A673 (cell line): ENCODE measurements around the gene PELI2. TPM values are rescaled to one million over a fixed set of nuclear protein-coding genes. Genes with fewer than 3 reads are reported as not detected.

Experiments
- BruUV-seq: library from RNA; stranded (reverse); fragments of 400-500 nt; replicated peaks from 2 replicates; lab custom pipeline; 2021; lab: Mats Ljungman, UMichigan
- CTCF ChIA-PET: fragments of 300-600 bp; sonication (Branson Sonifier 250); formaldehyde crosslinking; loops from one replicate; lab custom pipeline; 2022; ENCODE audit warnings: antibody characterized with exemption; lab: Charles Lee
- POLR2A ChIA-PET: fragments of 300-600 bp; sonication (Branson Sonifier 250); formaldehyde crosslinking; loops from one replicate; lab custom pipeline; 2022; ENCODE audit warnings: antibody characterized with exemption; ENCODE audit not compliant: low non-redundant PET; lab: Charles Lee
- DNase-seq: peaks from one replicate; pipeline ENCODE4 v3.0.0-alpha.2; 2015; ENCODE audit warnings: low spot score
- H3K27ac ChIP-seq: fragments of 200-600 bp; sonication (generic); 2 replicates; pipeline ENCODE4 v1.5.1; 2016; ENCODE audit warnings: mixed run types, low read depth, mild to moderate bottlenecking, mixed read lengths, antibody characterized with exemption, low read length; ENCODE audit not compliant: poor library complexity, severe bottlenecking
- H3K27me3 ChIP-seq: fragments of 200-600 bp; sonication (generic); replicated peaks from 2 replicates; pipeline ENCODE4 v1.6.1; 2017; ENCODE audit warnings: mixed run types, low read depth, mild to moderate bottlenecking, mixed read lengths, antibody characterized with exemption, low read length; ENCODE audit not compliant: insufficient read depth, poor library complexity
- H3K36me3 ChIP-seq: fragments of 200-600 bp; sonication (generic); 2 replicates; pipeline ENCODE4 v1.6.1; 2016; ENCODE audit warnings: mixed run types, mild to moderate bottlenecking, mixed read lengths, antibody characterized with exemption, low read length; ENCODE audit not compliant: insufficient read depth, poor library complexity, severe bottlenecking
- H3K4me1 ChIP-seq: fragments of 200-600 bp; sonication (generic); 2 replicates; pipeline ENCODE4 v1.6.1; 2017; ENCODE audit warnings: mixed run types, mild to moderate bottlenecking, mixed read lengths, antibody characterized with exemption, low read length; ENCODE audit not compliant: insufficient read depth, poor library complexity, severe bottlenecking
- H3K4me3 ChIP-seq: fragments of 200-600 bp; sonication (generic); 2 replicates; pipeline ENCODE4 v1.5.1; 2016; ENCODE audit warnings: low read depth, mixed run types, mild to moderate bottlenecking, mixed read lengths, low read length; ENCODE audit not compliant: poor library complexity, severe bottlenecking
- H3K9me3 ChIP-seq: fragments of 200-600 bp; sonication (generic); 2 replicates; pipeline ENCODE4 v1.6.1; 2016; ENCODE audit warnings: mixed run types, low read depth, mild to moderate bottlenecking, mixed read lengths, antibody characterized with exemption, low read length; ENCODE audit not compliant: poor library complexity, severe bottlenecking
- EZH2 ChIP-seq: fragments of 200-600 bp; sonication (generic); IDR thresholded peaks from 2 replicates; pipeline ENCODE4 v1.6.1; 2017; ENCODE audit warnings: borderline replicate concordance, low read depth, mild to moderate bottlenecking, mixed read lengths, antibody characterized with exemption, low read length; ENCODE audit not compliant: poor library complexity, severe bottlenecking
- intact Hi-C: fragments of 100-400 bp; cut with micrococcal nuclease; formaldehyde crosslinking; loops from one replicate; pipeline ENCODE4 v1.10.0; 2022; ENCODE audit not compliant: unreplicated experiment
- total RNA-seq: library from RNA; stranded (reverse); gene quantifications from 2 replicates; pipeline ENCODE4 v1.2.3, GENCODE V29; 2021
- TF ChIP-seq, protein P1 (sequence below): fragments of 300-800, 200-600 bp; sonication (generic); conservative IDR thresholded peaks from 2 replicates; pipeline ENCODE4 v1.5.1; 2017; ENCODE audit warnings: low read depth, mild to moderate bottlenecking, antibody characterized with exemption, low read length, moderate library complexity, mixed read lengths

The PELI2 gene
- total RNA-seq, 1 experiment from 2014 or later = 5.5 TPM

DNA sequence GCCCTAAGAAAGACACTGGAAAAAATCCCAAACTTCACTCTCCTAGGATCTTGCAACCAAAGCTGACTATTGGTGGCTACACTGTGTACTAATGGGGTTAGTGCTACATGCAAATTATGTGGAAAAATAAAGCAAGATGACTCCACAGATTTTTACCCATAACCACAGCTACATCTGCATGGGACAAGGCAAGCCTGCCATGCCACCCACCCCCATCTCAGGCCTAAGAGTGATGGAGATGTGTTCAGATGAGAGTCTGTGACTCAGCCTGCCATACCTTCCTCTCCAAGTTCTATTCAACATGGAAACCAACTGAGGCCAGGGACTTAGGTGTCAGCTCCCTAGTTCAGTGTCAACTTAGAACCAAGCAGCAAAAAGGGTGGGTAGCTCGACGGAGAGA lies 206.2 kb downstream of the PELI2 start:
- ChIA-PET CTCF (no interaction called here), POLR2A (no interaction called here)
- intact Hi-C loops = no loop called here
- Histone ChIP-seq H3K4me1 (peaks cover 3% of the 10 kb centered on the region), H3K4me3 (no peak overlapping the region), H3K27me3 (no peaks in the 10 kb centered on the region), H3K27ac (no peak overlapping the region), H3K36me3 (no peaks in the 10 kb centered on the region), H3K9me3 (no peaks in the 10 kb centered on the region)
- TF ChIP-seq EZH2 = no peak
- no peak for DNase-seq
- BruUV-seq = no TSS peak

DNA sequence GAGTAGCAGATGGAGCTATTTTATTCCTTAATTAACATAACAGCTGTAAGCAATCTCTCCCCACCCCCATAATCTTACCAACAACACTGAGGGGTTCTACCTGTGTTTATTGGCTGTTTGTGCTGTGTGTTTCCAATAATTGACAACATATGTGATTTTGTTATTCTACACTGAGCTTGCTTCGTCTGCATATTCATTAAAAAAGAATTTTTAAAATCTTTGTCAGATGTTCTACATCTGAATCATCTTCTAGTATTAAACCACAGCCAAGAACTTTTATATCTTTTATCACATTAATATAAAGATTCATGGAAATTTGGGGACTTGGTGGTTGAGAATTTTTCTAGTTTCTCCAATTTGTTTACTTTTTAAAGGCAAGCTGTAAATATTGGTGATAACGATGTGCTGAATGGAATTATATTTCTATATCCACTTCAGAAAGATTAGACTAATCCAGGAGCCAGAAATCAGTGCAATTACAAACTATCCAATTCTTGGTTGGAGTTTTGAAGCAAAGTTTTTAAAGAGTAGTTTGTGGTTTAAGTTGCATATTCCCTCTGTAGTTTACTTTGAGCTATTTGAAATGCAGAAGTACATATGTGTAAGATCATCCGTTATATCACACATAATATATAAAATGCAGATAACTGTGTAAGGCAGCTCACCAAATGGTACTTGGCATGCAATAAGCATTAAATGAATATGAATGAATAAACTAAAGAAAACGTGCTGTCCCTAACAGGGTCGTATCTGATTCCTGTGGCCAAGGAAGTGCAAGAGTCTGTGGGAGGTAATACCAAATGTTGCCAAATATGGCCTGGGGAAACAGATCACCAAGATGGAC lies 206.9 kb downstream of the PELI2 start:
- intact Hi-C loops = no loop called here
- no peak overlapping the region for H3K4me3 ChIP-seq
- H3K9me3 ChIP-seq = no peaks in the 10 kb centered on the region
- ChIA-PET POLR2A (no interaction called here), CTCF (no interaction called here)
- no peak overlapping the region for H3K27ac ChIP-seq
- BruUV-seq = no TSS peak
- H3K36me3 ChIP-seq = no peaks in the 10 kb centered on the region
- peaks cover 3% of the 10 kb centered on the region for H3K4me1 ChIP-seq
- TF ChIP-seq, protein P1, sequence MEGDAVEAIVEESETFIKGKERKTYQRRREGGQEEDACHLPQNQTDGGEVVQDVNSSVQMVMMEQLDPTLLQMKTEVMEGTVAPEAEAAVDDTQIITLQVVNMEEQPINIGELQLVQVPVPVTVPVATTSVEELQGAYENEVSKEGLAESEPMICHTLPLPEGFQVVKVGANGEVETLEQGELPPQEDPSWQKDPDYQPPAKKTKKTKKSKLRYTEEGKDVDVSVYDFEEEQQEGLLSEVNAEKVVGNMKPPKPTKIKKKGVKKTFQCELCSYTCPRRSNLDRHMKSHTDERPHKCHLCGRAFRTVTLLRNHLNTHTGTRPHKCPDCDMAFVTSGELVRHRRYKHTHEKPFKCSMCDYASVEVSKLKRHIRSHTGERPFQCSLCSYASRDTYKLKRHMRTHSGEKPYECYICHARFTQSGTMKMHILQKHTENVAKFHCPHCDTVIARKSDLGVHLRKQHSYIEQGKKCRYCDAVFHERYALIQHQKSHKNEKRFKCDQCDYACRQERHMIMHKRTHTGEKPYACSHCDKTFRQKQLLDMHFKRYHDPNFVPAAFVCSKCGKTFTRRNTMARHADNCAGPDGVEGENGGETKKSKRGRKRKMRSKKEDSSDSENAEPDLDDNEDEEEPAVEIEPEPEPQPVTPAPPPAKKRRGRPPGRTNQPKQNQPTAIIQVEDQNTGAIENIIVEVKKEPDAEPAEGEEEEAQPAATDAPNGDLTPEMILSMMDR = no peak
- TF ChIP-seq EZH2 = no peak
- no peaks in the 10 kb centered on the region for H3K27me3 ChIP-seq
- DNase-seq = no peak

DNA sequence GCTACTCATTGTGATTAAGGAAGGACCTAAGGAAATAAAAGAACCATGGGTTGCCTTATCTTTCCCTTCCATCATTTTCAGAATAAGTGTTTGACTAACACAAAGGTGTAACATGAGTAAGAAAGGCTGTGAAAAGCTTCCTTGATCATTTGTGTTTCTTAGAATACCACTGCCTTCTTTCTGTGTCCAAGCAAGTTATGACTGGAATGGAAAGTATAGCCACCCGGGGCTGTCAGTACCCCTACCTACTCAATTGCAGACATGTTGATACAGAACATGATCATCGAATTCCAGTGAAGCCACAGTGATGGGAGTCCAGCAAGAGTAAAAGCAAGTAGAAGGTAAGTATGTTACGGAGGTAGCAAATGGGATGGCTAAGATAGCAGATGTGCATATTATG lies 209.8 kb downstream of the PELI2 start:
- no peaks in the 10 kb centered on the region for H3K9me3 ChIP-seq
- CTCF ChIA-PET = no interaction called here
- BruUV-seq = no TSS peak
- POLR2A ChIA-PET = no interaction called here
- no peak for DNase-seq
- no peak overlapping the region for H3K4me3 ChIP-seq
- no peaks in the 10 kb centered on the region for H3K36me3 ChIP-seq
- TF ChIP-seq EZH2 = no peak
- TF ChIP-seq, protein P1 = no peak
- intact Hi-C loops = no loop called here
- H3K4me1 ChIP-seq = peaks cover 3% of the 10 kb centered on the region
- no peaks in the 10 kb centered on the region for H3K27me3 ChIP-seq
- no peak overlapping the region for H3K27ac ChIP-seq
